Stimulated activated CD4-positive, alpha-beta T cell treated with anti-CD3 and anti-CD28 coated beads, Interleukin-12 subunit alpha, Interleukin-12 subunit beta, amount 100 ng/mL, for 24 hours (primary cell): ENCODE results near the gene CNPY4.
A peak's percentile ranks its signal among the peaks of the same experiment; 100 is the strongest.

ENCODE experiments used
- DNase-seq, 2 experiments: peaks; one replicate each; pipeline ENCODE4 v3.0.0-alpha.2; 2020; ENCODE audit warnings: low read depth in 2 of 2

Gene CNPY4

GRCh38 chr7:100091411-100092181 lies 27.8 kb upstream of the CNPY4 start:
- no peak for DNase-seq

DNA sequence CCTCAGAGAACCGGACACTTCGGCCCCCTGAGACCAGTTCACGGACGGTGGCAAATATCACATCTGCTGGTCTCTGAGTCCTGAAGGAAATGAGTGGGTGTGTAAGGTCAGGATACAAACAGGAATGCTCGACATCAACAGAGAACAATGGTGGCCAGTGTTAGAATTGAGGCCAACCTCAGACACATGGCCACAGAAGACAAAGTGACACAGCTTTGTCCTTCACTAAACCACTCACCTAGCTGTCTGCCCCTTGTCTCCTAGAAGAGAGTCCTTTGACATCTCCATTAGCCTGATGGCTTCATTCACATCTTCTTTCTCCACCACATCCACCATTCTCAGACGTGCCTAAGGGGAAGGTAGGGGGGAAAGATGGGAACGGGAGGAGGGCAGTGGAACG lies 26.4 kb upstream of the CNPY4 start:
- no peak for DNase-seq

DNA sequence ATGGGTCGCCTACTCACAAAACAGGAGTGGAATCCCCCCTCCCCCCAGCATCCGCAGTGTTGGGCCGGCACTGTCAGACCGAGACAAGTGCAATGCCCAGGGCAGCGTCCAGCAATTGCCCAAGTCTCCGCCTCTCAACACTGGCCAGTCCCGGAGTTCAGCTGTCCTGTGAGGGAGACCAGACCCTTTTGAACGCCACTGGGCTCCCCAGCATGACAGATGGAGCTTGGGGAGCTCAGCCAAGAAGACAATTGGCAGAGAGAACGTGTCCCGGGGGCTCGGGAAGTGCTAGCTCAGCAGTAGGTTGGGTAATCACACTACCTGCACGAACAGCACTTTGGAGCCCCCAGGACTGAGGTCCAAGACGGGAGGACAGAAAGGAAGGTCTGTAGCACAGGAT lies 25.9 kb upstream of the CNPY4 start:
- DNase-seq, result no peak

DNA sequence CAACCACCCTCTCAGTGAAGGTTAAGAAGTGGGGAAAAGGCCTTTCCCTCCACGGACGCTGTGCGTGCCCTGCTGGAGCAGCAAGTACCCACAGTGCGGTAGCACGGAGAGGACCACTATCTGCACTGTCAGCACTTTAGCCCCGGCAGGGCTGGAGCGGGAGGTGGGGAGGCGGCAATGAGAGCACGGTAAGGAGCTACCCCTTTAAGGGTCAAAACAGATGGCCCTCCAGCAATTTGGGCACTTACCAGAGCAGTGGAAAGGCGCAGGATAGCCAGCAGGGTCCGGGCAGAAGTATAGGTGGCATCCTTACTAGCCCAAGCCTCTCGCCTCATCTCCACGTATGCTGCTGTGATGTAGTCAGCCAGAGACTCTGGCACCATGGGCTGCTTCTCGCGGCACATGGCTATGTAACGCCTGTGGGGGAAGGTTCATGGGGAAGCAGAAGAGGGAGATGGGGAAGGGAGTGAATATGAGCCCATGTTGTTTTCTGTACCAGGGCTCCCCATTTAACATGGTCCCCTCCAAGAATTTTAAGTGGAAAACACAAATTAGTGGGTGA lies 25.4 kb upstream of the CNPY4 start:
- DNase-seq, result no peak

GRCh38 chr7:100095289-100095688 lies 24.1 kb upstream of the CNPY4 start:
- no peak for DNase-seq

DNA sequence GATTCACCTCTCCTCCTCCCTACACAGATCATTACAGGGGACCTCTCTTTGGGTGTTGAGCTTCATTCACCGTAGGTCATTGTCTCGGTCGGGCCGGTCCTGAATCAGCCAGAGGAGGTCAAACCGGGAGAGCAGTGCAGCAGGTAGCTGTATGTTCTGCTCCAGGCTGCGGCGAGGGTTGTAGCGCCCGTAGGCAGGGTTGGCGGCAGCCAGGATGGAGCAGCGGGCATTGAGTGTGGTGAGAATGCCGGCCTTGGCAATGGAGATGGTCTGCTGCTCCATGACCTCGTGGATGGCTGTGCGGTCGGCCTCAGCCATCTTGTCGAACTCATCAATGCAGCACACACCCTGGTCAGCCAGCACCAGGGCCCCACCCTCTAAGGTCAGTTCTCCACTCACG lies 23.7 kb upstream of the CNPY4 start:
- no peak for DNase-seq

DNA sequence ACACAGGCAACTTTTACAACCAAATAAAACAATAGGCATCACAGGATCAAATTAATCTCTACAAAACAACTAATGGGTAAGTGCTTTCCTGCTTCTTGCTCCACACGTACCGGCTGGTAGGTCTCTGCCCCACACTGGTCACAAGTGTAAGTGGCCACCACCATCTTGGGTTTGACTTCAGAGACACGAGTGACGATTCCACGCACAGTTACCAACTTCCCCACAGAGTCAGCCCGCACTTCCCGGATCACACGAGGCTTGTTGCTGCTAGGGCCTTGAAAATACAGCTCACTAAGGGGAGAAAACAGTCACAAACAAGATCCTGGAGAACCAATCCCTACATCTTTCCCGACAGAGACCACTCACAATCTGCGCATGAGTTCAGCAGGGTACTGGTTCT lies 20.5 kb upstream of the CNPY4 start:
- DNase-seq, result no peak

GRCh38 chr7:100099452-100099851 lies 20.0 kb upstream of the CNPY4 start:
- DNase-seq, result no peak

DNA sequence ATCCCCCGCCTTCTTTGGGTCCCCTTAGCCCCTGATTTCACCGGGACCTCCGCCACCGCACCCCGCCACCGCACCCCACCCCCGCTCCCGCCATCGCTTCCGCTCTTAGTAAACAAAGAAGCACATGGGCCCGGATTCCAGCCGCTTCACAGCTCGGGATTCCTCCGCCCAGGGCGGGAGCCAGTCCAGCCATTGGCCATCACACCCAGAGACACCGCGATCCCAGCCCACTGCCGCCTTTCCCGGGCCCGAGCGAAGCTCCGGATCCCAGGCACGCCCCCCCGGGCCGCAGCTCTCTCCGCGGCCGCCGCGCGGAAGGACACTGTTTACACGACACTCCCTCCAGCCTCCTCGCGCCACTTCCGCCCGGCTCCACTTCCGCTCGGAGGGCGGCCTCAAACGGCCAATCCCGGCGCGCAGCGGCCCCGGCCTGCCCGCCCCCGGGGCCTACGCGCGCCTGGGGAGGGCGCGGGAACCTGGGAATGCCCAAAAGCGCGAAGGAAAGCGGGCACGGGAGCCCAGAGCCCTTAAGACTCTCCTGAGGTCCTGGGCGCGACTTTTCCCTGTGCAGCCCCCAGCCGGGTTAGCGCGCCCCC lies 18.9 kb upstream of the CNPY4 start:
- DNase-seq, result peak; percentile 77 to 79

DNA sequence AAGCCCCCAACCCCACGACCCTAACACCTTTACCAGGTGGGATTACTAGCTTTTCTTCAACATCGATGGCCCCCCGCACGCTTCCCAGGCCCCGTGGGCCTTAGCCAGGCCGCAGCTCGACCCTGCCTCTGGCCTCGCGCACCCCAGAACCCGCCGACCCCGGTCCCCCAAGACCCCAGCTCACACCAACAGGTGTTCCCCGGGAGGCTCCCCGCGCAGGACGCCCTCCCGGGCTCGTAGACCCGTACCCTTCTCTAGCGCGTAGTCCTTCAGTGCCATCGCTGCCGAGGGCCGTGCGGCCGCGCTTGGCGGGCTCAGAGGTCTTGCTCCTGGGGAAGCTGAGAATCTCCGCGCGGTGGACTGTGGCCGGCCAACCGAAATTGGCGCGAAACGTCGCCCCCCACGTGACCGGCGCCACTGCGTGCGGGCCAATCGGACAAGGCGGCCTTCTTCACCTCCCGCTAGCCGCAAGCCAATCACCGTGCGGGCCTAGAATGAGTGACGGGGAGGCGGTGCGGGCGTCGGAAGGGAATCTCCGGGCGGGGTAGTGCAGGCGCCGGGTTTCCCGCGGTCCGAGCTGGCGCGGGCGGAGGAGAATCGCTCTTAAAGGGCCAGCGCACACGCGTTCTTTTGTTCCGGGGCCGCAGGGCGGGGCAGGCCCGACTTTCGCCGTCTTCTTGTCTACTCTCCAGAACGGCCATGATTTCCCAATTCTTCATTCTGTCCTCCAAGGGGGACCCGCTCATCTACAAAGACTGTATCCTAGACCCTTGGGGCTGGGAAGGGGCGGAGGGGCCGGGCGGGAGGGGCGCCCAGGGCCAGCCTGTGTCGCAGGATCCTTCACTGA lies 18.2 kb upstream of the CNPY4 start, which contains the start of the genes AP4M1 and MCM7:
Gene AP4M1, plus strand, starts transcription at position 628 of the 847 bp plus-strand sequence. Its CDS starts 72 bp downstream, at position 700.
Gene MCM7, minus strand, starts transcription at position 382 of the 847 bp plus-strand sequence. Its CDS starts 103 bp downstream, at position 279.
- DNase-seq, result peak; percentile 95 to 97

GRCh38 chr7:100102950-100103840 lies 16.2 kb upstream of the CNPY4 start:
- DNase-seq, result no peak

DNA sequence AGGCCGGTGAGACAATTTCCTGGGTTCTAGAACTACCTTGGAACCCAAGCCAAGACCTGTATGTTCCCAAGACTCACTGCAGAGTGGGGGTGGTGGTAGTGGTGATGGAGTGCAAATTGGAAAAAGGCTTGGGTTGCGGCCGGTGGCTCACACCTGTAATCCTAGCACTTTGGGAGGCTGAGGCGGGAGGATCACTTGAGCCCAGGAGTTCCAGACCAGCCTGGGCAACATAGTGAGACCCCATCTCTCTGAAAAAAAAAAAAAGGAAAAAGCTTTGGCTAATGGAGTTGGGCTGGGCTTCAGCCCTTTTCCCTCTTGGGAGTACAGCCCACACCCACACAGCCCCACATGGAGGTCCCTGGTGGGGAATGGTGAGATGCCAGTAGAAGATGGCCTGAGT lies 13.9 kb upstream of the CNPY4 start:
- no peak for DNase-seq

GRCh38 chr7:100106633-100107032 lies 12.8 kb upstream of the CNPY4 start:
- no peak for DNase-seq

DNA sequence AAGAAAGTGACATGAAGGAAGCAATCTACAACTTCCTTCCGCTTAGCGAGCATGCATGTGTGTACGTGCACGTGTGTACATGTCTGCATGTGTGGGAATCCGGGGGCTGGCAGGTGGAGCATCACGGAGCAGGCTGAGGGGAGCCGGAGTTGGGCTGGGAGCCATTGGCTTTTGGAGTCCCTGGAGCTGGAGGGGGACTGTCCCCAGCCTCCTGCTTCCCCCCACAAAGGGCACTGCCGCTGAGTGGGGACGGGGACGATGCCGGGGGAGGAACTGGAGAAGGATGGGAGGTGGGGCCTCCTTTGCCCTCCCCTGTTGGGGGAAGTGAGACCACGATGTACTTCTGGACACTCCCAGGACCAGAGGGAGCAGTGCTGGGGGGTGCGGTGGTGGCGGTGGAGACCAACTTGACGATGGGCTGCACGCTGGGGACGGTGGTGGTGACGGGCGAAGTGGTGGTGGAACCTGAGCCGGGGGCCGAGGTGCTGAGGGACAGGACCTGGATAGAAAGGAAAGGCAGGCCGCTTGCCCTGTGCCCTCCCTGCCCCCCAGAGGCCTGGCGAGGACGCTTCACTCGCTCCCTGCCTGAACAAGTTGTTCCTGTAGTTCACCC lies 12.2 kb upstream of the CNPY4 start:
- DNase-seq, result no peak

DNA sequence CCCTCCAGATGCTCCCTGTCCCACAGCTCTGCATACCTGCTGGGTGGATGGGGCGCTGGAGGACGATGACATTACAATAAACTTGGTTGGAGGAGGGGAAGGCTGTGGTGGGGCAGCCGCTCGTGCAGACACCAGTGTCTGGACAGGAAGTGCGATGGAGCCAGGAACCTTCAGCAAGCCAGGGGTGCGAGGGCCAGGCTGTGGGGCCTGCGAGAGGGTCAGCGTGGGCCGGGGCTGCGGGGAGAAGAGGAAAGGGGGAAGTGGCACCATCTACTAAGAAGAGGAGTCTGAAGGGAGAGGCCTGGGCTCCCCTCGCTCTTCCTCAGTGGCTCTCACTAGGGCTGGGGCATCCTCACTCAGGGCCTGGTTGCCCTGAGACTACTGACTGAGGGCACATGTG lies 11.5 kb upstream of the CNPY4 start:
- DNase-seq, result no peak

GRCh38 chr7:100109521-100110163 lies 9.8 kb upstream of the CNPY4 start:
- DNase-seq, result no peak

- no peak for DNase-seq
These were observed 8.3 kb upstream of the CNPY4 start for GRCh38 chr7:100111156-100111555.

- DNase-seq, result no peak
These were observed 7.5 kb upstream of the CNPY4 start for GRCh38 chr7:100111914-100112313.

DNA sequence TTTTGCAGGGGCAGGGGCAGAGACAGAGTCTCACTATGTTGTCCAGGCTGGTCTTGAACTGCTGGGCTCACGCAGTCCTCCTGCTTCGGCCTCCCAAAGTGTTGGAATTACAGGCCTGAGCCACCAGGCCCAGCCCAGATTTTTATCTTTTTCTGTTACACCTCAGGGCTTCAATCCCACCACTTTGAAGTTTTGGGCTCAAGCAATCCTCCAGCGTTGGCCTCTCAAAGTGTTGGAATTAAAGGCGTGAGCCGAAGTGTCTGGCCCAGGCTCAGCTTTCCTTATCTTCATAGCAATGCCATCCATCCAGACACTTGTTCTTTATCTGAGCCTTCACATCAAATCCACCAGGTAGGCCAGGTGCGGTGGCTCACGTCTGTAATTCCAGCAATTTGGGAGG lies 4.4 kb upstream of the CNPY4 start:
- no peak for DNase-seq

- DNase-seq, result no peak
These were observed 904 bp upstream of the CNPY4 start for GRCh38 chr7:100118388-100119071.
